ENCODE data around the gene SKIC3.

- TF ChIP-seq EZH2 (IDR thresholded peaks at IDR 0.05; ENCODE audit: borderline replicate concordance, low read length) (no peak), CTCF (conservative IDR thresholded peaks at IDR 0.05 in 1 of 2, IDR thresholded peaks at IDR 0.05 in 1 of 2; ENCODE audit: extremely low read depth in 1 of 2, insufficient read depth in 1 of 2, low read depth in 1 of 2, low read length in 2 of 2) (no peak)
Observed at GRCh38 chr5:95519681-95520080, 35.1 kb downstream of the SKIC3 start.
